Activated CD4-positive, alpha-beta T cell treated with anti-CD3 and anti-CD28 coated beads for 1 hour (primary cell): ENCODE results near the gene RHO.
"Not testable (repeated sequence)": the region's sequence is repeated elsewhere in the genome, so short reads cannot be mapped to it uniquely, and the experiment has no call there.

Source experiments
- DNase-seq: peaks from one replicate; pipeline ENCODE4 v3.0.0-alpha.2; 2020

RHO gene

DNA sequence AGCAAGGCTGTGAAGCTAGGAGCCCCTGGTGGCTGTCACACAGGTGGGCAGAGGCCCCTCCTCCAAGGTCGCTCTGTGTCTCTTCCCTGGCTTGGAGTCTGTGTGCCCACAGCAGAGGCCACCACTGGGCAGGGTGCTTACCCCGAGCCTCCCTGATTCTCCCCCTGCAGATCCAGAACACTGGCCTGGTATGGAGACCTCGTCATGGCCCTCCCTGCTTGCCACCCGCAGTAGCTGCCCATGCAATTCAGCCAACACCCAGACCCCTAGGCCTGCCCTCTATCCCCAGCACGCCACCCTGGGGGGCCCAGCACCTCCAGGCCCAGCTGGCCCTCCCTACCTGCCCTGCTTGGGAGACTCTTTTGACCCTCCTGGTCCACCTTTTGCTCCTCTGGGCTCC is 5.5 kb upstream of the RHO start:
- no peak for DNase-seq

GRCh38 chr3:129524081-129524480 is 4.4 kb upstream of the RHO start:
- no peak for DNase-seq

- DNase-seq, result no peak
These were observed 3.0 kb upstream of the RHO start for GRCh38 chr3:129525341-129525968.

DNA sequence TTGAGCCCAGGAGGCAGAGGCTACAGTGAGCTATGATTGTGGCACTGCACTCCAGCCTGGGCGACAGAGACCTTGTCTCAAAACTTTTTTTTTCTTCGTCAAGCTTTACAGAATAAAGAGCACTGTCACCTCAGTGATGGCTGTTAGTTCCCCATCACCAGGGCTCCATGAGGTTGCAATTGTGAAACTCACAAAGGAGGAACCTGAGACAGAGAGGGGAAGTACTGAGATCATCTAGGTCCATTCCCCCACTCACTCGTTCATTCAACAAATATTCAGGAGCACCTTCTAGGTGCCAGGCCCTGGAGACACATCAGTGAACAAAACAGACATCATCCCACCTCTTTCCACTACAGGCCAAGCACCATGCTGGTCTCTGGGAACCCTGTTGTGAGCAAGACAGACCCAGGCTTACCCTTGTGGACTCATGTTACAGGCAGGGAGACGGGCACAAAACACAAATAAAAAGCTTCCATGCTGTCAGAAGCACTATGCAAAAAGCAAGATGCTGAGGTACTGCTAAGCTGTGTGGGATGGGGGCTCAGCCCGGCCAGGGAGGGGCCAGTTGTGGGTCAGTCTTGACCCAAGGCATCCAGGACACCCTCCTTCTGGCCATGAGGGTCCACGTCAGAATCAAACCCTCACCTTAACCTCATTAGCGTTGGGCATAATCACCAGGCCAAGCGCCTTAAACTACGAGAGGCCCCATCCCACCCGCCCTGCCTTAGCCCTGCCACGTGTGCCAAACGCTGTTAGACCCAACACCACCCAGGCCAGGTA is 2.1 kb upstream of the RHO start:
- no peak for DNase-seq

- DNase-seq, result no peak
These were observed 1.2 kb upstream of the RHO start for GRCh38 chr3:129527262-129527661.

GRCh38 chr3:129529436-129530210 is 1.2 kb downstream of the RHO start:
- no peak for DNase-seq

DNA sequence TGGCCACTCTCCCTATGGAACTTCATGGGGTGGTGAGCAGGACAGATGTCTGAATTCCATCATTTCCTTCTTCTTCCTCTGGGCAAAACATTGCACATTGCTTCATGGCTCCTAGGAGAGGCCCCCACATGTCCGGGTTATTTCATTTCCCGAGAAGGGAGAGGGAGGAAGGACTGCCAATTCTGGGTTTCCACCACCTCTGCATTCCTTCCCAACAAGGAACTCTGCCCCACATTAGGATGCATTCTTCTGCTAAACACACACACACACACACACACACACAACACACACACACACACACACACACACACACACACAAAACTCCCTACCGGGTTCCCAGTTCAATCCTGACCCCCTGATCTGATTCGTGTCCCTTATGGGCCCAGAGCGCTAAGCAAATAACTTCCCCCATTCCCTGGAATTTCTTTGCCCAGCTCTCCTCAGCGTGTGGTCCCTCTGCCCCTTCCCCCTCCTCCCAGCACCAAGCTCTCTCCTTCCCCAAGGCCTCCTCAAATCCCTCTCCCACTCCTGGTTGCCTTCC is 1.9 kb downstream of the RHO start:
- DNase-seq, result no peak

DNA sequence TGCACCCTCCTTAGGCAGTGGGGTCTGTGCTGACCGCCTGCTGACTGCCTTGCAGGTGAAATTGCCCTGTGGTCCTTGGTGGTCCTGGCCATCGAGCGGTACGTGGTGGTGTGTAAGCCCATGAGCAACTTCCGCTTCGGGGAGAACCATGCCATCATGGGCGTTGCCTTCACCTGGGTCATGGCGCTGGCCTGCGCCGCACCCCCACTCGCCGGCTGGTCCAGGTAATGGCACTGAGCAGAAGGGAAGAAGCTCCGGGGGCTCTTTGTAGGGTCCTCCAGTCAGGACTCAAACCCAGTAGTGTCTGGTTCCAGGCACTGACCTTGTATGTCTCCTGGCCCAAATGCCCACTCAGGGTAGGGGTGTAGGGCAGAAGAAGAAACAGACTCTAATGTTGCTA is 2.4 kb downstream of the RHO start:
- no peak for DNase-seq

DNA sequence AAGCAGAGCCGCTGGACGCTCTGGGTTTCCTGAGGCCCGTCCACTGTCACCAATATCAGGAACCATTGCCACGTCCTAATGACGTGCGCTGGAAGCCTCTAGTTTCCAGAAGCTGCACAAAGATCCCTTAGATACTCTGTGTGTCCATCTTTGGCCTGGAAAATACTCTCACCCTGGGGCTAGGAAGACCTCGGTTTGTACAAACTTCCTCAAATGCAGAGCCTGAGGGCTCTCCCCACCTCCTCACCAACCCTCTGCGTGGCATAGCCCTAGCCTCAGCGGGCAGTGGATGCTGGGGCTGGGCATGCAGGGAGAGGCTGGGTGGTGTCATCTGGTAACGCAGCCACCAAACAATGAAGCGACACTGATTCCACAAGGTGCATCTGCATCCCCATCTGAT is 3.3 kb downstream of the RHO start:
- no peak for DNase-seq

GRCh38 chr3:129532261-129532660 is 3.8 kb downstream of the RHO start:
- DNase-seq, result no peak

GRCh38 chr3:129533406-129533805 is 5.0 kb downstream of the RHO start:
- DNase-seq, result no peak

- no peak for DNase-seq
These were observed 6.1 kb downstream of the RHO start for GRCh38 chr3:129534428-129535027.

- DNase-seq, result no peak
These were observed 6.6 kb downstream of the RHO start for GRCh38 chr3:129535075-129535474.

DNA sequence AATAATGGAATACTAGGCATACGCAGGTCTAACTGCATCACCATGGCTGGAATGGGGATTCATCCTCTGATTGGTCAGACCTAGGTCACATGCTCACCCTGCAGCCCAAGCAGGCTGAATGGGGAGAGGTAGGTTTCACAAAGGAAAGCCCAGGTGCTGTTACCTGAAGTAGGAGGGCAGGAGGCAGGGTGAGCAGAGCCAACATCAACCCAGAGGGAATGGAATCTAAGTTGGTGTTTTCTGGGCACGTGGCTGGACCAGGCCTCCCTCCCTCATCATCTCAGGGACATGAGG is 7.9 kb downstream of the RHO start:
- DNase-seq, result no peak

DNA sequence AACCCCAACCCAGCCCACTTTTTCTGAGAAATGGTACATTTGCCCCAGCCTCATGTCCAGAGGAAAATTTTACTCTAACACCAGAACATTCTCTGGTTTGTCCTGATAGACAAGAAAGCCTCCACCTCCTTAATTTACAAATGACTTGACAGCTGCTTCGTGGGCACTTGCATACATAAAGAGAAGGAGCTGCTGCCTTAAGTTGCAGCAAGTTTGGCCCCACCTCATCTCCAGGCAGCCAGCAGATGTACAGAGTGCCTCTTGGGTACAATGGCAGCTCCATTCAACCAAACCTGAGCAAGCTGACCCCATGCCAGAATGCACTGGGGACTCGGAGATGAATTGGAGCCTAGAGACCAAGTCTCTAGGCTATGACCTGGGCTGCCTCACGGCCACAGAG is 8.4 kb downstream of the RHO start:
- DNase-seq, result no peak

DNA sequence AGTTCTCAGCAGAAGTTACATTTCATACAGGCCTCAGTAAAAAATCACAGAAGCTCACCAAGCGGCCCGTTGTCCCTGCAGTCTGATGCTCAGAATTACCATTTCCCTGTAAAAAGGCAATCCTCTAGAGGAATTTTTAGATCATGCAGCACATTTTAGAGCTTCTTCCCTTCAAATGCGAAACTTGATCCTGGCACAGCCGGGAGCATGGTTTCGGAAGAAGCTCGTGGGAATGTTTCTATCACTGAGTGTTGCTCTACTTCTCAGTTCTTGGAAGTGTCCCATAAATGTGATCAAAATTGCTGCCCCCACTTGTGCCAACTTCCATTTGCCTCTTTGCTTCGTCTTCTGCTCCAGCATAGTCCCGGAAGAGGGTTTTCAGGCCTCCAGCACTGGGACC is 10.8 kb downstream of the RHO start:
- no peak for DNase-seq

- no peak for DNase-seq
These were observed 12.5 kb downstream of the RHO start for GRCh38 chr3:129540776-129541516.

GRCh38 chr3:129542747-129543146 is 14.3 kb downstream of the RHO start:
- no peak for DNase-seq

DNA sequence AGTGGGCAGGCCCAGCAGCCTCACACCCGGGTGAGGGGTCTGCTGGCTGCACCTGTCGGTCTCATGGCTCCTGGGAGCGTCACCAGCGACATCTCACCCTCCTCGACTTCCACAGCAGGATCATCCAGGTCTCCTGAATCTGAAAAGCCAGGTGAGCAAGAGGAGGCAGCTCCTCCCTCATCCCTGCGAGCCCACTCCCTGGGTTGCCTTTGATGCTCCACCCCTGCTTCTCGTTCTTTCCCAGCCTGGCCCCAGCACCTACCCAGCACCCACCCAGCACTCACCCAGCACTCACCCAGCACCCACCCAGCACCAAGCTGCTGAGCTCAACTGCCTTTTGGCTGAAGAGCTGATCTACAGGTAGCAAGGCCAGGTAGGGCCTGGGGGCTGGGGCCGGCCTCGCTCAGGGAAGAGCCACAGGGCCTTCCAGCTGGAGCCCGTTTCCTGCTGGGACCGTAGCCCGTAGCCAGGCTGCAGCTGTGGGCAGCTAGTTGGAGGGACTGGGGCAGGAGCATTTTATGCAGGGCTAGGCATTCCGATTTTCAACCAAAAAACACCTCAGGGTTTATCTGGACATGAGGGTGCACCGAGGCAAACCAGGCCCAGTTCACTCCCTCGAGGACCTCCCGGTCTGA is 14.8 kb downstream of the RHO start, which contains the start of gene H1-8:
TSS of gene H1-8 (plus strand) at position 20 of the 635 bp plus-strand sequence. CDS start at position 64, 44 bp downstream.
- DNase-seq, result no peak

DNA sequence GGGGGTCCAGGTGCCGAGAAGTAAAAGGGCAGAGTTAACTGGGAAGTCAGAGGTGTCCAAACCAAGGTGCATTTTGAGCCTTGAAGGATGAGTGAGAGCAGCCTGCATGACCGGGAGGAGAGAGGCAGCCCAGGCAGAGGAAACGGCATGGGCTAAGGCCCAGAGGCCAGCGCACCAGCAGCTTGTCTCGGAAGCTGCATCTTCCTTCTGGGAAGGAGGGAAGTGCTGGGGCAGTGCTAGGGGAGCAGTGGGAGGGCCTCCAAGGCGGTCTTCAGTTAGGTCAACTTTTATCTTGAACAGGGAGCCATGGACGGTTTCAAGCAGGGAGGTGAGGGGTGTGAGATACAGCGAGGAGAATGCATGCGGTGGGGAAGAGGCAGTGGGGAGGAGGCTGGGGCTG is 15.6 kb downstream of the RHO start:
- DNase-seq, result no peak

GRCh38 chr3:129545951-129546350 is 17.5 kb downstream of the RHO start:
- DNase-seq, result not testable (repeated sequence)

DNA sequence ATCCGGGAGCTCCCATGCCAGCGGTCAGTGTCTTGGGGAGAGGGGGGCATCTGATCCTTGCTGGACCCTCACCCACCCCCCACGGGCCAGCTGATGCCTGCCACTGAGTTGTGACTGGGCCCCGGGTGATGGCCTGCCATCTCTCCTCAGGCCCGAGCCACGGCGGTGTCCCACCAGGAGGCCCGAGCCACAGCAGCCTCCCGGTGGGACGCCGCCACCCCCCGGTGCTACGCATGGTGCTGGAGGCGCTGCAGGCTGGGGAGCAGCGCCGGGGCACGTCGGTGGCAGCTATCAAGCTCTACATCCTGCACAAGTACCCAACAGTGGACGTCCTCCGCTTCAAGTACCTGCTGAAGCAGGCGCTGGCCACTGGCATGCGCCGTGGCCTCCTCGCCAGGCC is 18.8 kb downstream of the RHO start:
- no peak for DNase-seq
